Activated T-helper 1 cell treated with anti-CD3 and anti-CD28 coated beads, Interleukin-12 subunit alpha, Interleukin-12 subunit beta, Interleukin-2, Interleukin-4 antibody, amounts not matched to agents 30 ng/mL and 10 ng/mL and 1 ng/mL, durations not matched to agents 14 hours and 24 hours and 36 hours (primary cell): Measurements from ENCODE around the gene DIAPH2. TPM values are rescaled to one million over a fixed set of nuclear protein-coding genes. Genes with fewer than 3 reads are reported as not detected.

Experiments used
- DNase-seq: peaks from one replicate; pipeline ENCODE4 v3.0.0; 2021; ENCODE audit warnings: low spot score
- H3K27ac Mint-ChIP-seq: one replicate; pipeline ENCODE4 v1.8.0; 2021; ENCODE audit warnings: mild to moderate bottlenecking, mixed read lengths
- H3K27me3 Mint-ChIP-seq: one replicate; pipeline ENCODE4 v1.8.0; 2022; ENCODE audit warnings: mild to moderate bottlenecking, moderate library complexity, mixed read lengths; ENCODE audit not compliant: insufficient read depth
- H3K36me3 Mint-ChIP-seq: one replicate; pipeline ENCODE4 v1.8.0; 2021; ENCODE audit warnings: low read depth, mixed read lengths
- H3K4me1 Mint-ChIP-seq: one replicate; pipeline ENCODE4 v1.8.0; 2021; ENCODE audit warnings: low read depth, mixed read lengths
- H3K4me3 Mint-ChIP-seq: one replicate; pipeline ENCODE4 v1.8.0; 2021; ENCODE audit warnings: mild to moderate bottlenecking, moderate library complexity, mixed read lengths
- H3K9me3 Mint-ChIP-seq: one replicate; pipeline ENCODE4 v1.8.0; 2021; ENCODE audit warnings: mixed read lengths
- intact Hi-C: fragments of 100-400 bp; cut with micrococcal nuclease; formaldehyde crosslinking; loops from one replicate; pipeline ENCODE4 v1.15.1; 2024
- total RNA-seq: library from RNA; stranded (reverse); gene quantifications from 2 replicates; pipeline ENCODE4 v1.2.3, GENCODE V29; 2022

DIAPH2 gene
- total RNA-seq, 1 donor from 2014 or later = 10.8 TPM

- H3K27ac Mint-ChIP-seq = no peak overlapping the region
- H3K27me3 Mint-ChIP-seq = no peaks in the 10 kb centered on the region
- no peak overlapping the region for H3K4me3 Mint-ChIP-seq
- no peaks in the 10 kb centered on the region for H3K9me3 Mint-ChIP-seq
- no peaks in the 10 kb centered on the region for H3K36me3 Mint-ChIP-seq
- intact Hi-C loops = loop anchor here (2.0 kb wide), 2 partner anchors 180 to 352 kb away; no protein-coding TSS in a partner anchor
- no peak for DNase-seq
- no peaks in the 10 kb centered on the region for H3K4me1 Mint-ChIP-seq
Measured at GRCh38 chrX:97211070-97211469, 526.4 kb downstream of the DIAPH2 start.

DNA sequence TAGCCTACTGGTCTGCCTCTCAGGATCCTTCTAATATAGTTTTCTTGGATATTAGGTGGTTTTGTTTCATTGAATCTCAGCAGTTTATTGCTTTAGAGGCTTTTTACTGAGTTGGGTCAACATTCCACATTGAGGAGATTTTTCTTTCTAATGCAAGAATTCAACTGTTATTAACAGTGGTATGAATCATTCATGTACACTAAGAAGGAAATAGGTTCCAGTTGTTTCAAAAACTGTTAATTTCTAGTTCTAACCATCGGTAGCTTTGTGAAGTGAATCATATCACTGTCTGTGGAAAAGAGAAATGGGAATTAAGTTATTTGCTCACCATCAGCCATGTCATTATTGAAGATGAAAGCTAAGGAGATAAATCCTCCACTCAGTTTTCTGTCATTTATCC is 530.5 kb downstream of the DIAPH2 start:
- Mint-ChIP-seq H3K27me3 (no peaks in the 10 kb centered on the region), H3K27ac (no peak overlapping the region), H3K4me3 (no peak overlapping the region), H3K9me3 (no peaks in the 10 kb centered on the region), H3K36me3 (no peaks in the 10 kb centered on the region), H3K4me1 (no peaks in the 10 kb centered on the region)
- no peak for DNase-seq
- intact Hi-C loops = no loop called here

- H3K36me3 Mint-ChIP-seq = no peaks in the 10 kb centered on the region
- H3K27me3 Mint-ChIP-seq = no peaks in the 10 kb centered on the region
- H3K4me1 Mint-ChIP-seq = no peaks in the 10 kb centered on the region
- DNase-seq = no peak
- no peak overlapping the region for H3K27ac Mint-ChIP-seq
- intact Hi-C loops = no loop called here
- no peak overlapping the region for H3K4me3 Mint-ChIP-seq
- H3K9me3 Mint-ChIP-seq = no peaks in the 10 kb centered on the region
Measured at GRCh38 chrX:97224148-97224547, 539.5 kb downstream of the DIAPH2 start.

DNA sequence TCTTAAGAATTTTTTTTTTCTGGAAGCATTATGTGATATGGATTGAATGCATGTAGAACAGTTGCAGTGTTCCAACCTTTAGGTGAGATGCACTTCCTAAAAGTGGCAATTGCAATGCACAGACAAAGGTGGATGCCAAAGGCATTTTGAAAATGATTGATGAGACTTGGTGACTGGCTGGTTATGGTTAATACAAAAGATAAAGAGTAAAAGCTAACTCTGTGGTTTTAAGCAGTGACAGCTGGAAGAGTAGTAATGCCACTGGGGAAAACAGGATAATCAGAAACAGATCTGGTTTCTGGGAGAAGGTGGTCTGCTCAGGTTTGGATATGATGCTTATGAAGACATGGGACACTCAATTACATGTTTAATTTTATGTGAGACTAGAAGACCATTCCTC is 544.7 kb downstream of the DIAPH2 start:
- Mint-ChIP-seq H3K4me1 (no peaks in the 10 kb centered on the region), H3K27me3 (no peaks in the 10 kb centered on the region), H3K27ac (no peak overlapping the region), H3K9me3 (no peaks in the 10 kb centered on the region), H3K36me3 (no peaks in the 10 kb centered on the region), H3K4me3 (no peak overlapping the region)
- no peak for DNase-seq
- intact Hi-C loops = no loop called here

- no peaks in the 10 kb centered on the region for H3K4me1 Mint-ChIP-seq
- H3K36me3 Mint-ChIP-seq = no peaks in the 10 kb centered on the region
- no peaks in the 10 kb centered on the region for H3K27me3 Mint-ChIP-seq
- no peak overlapping the region for H3K27ac Mint-ChIP-seq
- H3K4me3 Mint-ChIP-seq = no peak overlapping the region
- no peak for DNase-seq
- intact Hi-C loops = no loop called here
- no peaks in the 10 kb centered on the region for H3K9me3 Mint-ChIP-seq
Measured at GRCh38 chrX:97230948-97231347, 546.3 kb downstream of the DIAPH2 start.

DNA sequence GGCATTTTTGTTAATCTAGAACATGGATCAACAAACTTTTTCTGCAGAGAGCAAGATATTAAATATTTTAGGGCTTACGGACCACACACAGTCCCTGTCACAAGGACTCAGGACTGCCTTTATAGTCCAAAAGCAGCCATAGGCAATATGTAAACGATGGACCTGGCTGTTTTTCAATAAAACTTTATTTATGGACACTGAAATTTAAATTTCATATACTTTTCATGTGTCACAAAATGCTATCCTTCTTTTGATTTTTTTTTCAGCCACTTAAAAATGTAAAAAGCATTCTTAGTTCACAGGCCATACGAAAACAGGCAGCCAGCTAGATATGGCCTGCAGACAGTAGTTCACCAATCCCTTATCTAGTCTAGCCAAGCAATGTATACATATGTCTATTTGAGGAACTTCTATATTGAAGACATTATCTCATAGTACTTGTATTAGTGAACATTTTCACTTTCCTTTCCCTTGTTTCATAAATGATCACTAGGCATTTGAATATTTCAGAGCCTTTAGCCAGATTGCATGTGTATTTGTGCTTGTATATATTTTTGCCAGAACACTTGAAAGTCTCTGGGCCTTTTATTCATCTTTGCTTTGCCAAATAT is 549.9 kb downstream of the DIAPH2 start:
- Mint-ChIP-seq H3K9me3 (no peaks in the 10 kb centered on the region), H3K27ac (no peak overlapping the region), H3K36me3 (no peaks in the 10 kb centered on the region), H3K4me3 (no peak overlapping the region), H3K4me1 (no peaks in the 10 kb centered on the region), H3K27me3 (no peaks in the 10 kb centered on the region)
- DNase-seq = no peak
- intact Hi-C loops = no loop called here

DNA sequence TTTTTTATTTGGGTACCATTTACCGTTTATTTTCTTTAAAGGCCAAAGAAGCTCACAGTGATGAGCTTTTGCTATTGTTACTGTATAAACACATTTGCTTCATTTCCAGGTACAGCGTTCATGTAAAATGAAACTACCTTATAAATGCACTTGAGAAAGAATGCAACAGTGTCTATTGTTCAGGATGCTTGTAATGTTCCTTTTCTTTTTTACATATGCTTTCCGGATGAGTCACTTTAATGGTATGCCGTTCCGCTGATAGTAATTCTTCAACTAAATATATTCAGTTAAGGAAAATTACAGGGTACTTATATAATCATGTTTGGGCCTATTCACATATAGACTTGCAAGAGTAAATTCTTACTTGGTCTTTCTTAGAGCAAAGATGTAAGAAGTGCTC is 554.0 kb downstream of the DIAPH2 start:
- no peak for DNase-seq
- no peaks in the 10 kb centered on the region for H3K9me3 Mint-ChIP-seq
- H3K4me3 Mint-ChIP-seq = no peak overlapping the region
- no peaks in the 10 kb centered on the region for H3K36me3 Mint-ChIP-seq
- H3K27me3 Mint-ChIP-seq = no peaks in the 10 kb centered on the region
- H3K27ac Mint-ChIP-seq = no peak overlapping the region
- no peaks in the 10 kb centered on the region for H3K4me1 Mint-ChIP-seq
- intact Hi-C loops = no loop called here

- Mint-ChIP-seq H3K9me3 (no peaks in the 10 kb centered on the region), H3K4me1 (no peaks in the 10 kb centered on the region), H3K4me3 (no peak overlapping the region), H3K27me3 (no peaks in the 10 kb centered on the region), H3K36me3 (peaks cover 2% of the 10 kb centered on the region), H3K27ac (no peak overlapping the region)
- intact Hi-C loops = no loop called here
- no peak for DNase-seq
Measured at GRCh38 chrX:97252111-97252510, 567.5 kb downstream of the DIAPH2 start.

DNA sequence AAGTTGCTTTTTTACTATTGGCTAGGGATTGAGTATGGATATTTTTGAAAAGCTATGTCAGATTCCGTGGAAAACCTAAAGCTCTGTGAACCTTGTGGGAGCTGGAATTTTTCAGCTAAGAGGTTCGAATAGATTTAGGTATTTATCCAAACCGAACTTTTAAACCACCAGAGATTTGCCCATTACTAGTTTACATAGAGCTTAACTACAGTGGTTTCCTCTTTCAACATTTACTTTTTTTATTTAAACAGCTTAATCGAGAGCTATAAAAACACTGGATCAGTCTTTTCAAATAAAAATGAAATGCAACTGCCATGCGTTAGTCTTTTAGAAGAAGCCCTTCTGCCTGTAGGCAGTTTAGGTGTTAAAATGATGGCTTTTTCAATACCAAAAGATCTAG is 576.0 kb downstream of the DIAPH2 start:
- Mint-ChIP-seq H3K4me3 (no peak overlapping the region), H3K4me1 (no peaks in the 10 kb centered on the region), H3K36me3 (no peaks in the 10 kb centered on the region), H3K27me3 (no peaks in the 10 kb centered on the region), H3K9me3 (no peaks in the 10 kb centered on the region), H3K27ac (no peak overlapping the region)
- intact Hi-C loops = no loop called here
- DNase-seq = no peak

- Mint-ChIP-seq H3K27ac (no peak overlapping the region), H3K36me3 (no peaks in the 10 kb centered on the region), H3K4me1 (no peaks in the 10 kb centered on the region), H3K4me3 (no peak overlapping the region), H3K9me3 (no peaks in the 10 kb centered on the region), H3K27me3 (no peaks in the 10 kb centered on the region)
- intact Hi-C loops = no loop called here
- no peak for DNase-seq
Measured at GRCh38 chrX:97266406-97267121, 581.9 kb downstream of the DIAPH2 start.

- Mint-ChIP-seq H3K27ac (no peak overlapping the region), H3K27me3 (no peaks in the 10 kb centered on the region), H3K9me3 (no peaks in the 10 kb centered on the region), H3K4me3 (no peak overlapping the region), H3K4me1 (no peaks in the 10 kb centered on the region), H3K36me3 (no peaks in the 10 kb centered on the region)
- DNase-seq = no peak
- intact Hi-C loops = no loop called here
Measured at GRCh38 chrX:97267396-97268181, 582.9 kb downstream of the DIAPH2 start.

- Mint-ChIP-seq H3K4me3 (no peak overlapping the region), H3K4me1 (no peaks in the 10 kb centered on the region), H3K27me3 (no peaks in the 10 kb centered on the region), H3K9me3 (no peaks in the 10 kb centered on the region), H3K27ac (no peak overlapping the region), H3K36me3 (no peaks in the 10 kb centered on the region)
- DNase-seq = no peak
- intact Hi-C loops = no loop called here
Measured at GRCh38 chrX:97268182-97268680, 583.6 kb downstream of the DIAPH2 start.

GRCh38 chrX:97284531-97284930 is 599.9 kb downstream of the DIAPH2 start:
- no peak for DNase-seq
- no peak overlapping the region for H3K27ac Mint-ChIP-seq
- intact Hi-C loops = no loop called here
- no peak overlapping the region for H3K4me3 Mint-ChIP-seq
- no peaks in the 10 kb centered on the region for H3K9me3 Mint-ChIP-seq
- H3K4me1 Mint-ChIP-seq = no peaks in the 10 kb centered on the region
- no peaks in the 10 kb centered on the region for H3K36me3 Mint-ChIP-seq
- no peaks in the 10 kb centered on the region for H3K27me3 Mint-ChIP-seq
